HEK293 (cell line): ENCODE measurements around the gene KCNQ2.

ENCODE experiments used
- CTCF ChIA-PET: fragments of 350-600 bp; formaldehyde crosslinking; extraction: SDS; loops from one replicate; lab custom pipeline; 2021; ENCODE audit warnings: antibody characterized with exemption; lab: Yijun Ruan, JAX
- POLR2A ChIA-PET: fragments of 300-600 bp; formaldehyde crosslinking; extraction: SDS; loops from one replicate; lab custom pipeline; 2020; ENCODE audit warnings: antibody characterized with exemption, inconsistent platforms; lab: Yijun Ruan, JAX
- H3K27ac ChIP-seq: fragments of 200-500 bp; sonication (Bioruptor generic); 2 replicates; pipeline ENCODE4 v1.5.1; 2014; ENCODE audit warnings: low read depth, low read length, control low read depth, inconsistent platforms; ENCODE audit errors: extremely low read depth
- H3K36me3 ChIP-seq, 2 experiments: fragments of 200-500 bp in 1 of 2; sonication (Bioruptor generic) in 1 of 2; 1 replicate in 1 of 2; 2 replicates in 1 of 2; pipeline ENCODE4 v1.5.1; 2014 to 2017; ENCODE audit warnings: inconsistent platforms in 2 of 2, low read length in 2 of 2; ENCODE audit not compliant: control insufficient read depth in 2 of 2, insufficient read depth in 1 of 2
- H3K4me1 ChIP-seq: fragments of 200-500 bp; sonication (Bioruptor generic); 2 replicates; pipeline ENCODE4 v1.5.1; 2014; ENCODE audit warnings: mild to moderate bottlenecking, low read length, inconsistent platforms; ENCODE audit not compliant: control insufficient read depth, insufficient read depth
- H3K4me3 ChIP-seq: 2 replicates; pipeline ENCODE4 v1.5.1; 2011; ENCODE audit warnings: low read depth, mild to moderate bottlenecking, control low read depth, low read length, moderate library complexity
- H3K9me3 ChIP-seq: fragments of 200-500 bp; sonication (Bioruptor generic); 2 replicates; pipeline ENCODE4 v1.5.1; 2014; ENCODE audit warnings: low read depth, low read length, inconsistent platforms; ENCODE audit not compliant: control insufficient read depth, insufficient read depth
- CTCF ChIP-seq: fragments of 450-650 bp; formaldehyde crosslinking; IDR thresholded peaks from 2 replicates; pipeline ENCODE4 v1.5.1; 2016; ENCODE audit warnings: missing biosample characterization, missing genetic modification characterization
- GLIS1 ChIP-seq: fragments of 450-650 bp; formaldehyde crosslinking; IDR thresholded peaks from 2 replicates; pipeline ENCODE4 v1.5.1; 2016; ENCODE audit warnings: missing biosample characterization, missing genetic modification characterization
- PATZ1 ChIP-seq: fragments of 450-650 bp; formaldehyde crosslinking; IDR thresholded peaks from 2 replicates; pipeline ENCODE4 v1.5.1; 2016; ENCODE audit warnings: missing biosample characterization, missing genetic modification characterization
- SALL2 ChIP-seq: fragments of 450-650 bp; formaldehyde crosslinking; IDR thresholded peaks from 2 replicates; pipeline ENCODE4 v1.5.0; 2017; ENCODE audit warnings: missing biosample characterization, mild to moderate bottlenecking, missing genetic modification characterization, borderline replicate concordance
- SCRT2 ChIP-seq: fragments of 450-650 bp; formaldehyde crosslinking; IDR thresholded peaks from 2 replicates; pipeline ENCODE4 v1.5.1; 2016; ENCODE audit warnings: missing biosample characterization, missing genetic modification characterization
- ZBTB10 ChIP-seq: fragments of 450-650 bp; formaldehyde crosslinking; IDR thresholded peaks from 2 replicates; pipeline ENCODE4 v1.5.1; 2016; ENCODE audit warnings: missing biosample characterization, missing genetic modification characterization
- ZBTB26 ChIP-seq: fragments of 450-650 bp; formaldehyde crosslinking; optimal IDR thresholded peaks from 2 replicates; pipeline ENCODE3; 2016; ENCODE audit warnings: missing biosample characterization, mild to moderate bottlenecking, missing genetic modification characterization
- ZBTB49 ChIP-seq: fragments of 450-650 bp; formaldehyde crosslinking; IDR thresholded peaks from 2 replicates; pipeline ENCODE4 v1.5.1; 2016; ENCODE audit warnings: missing biosample characterization, missing genetic modification characterization, low read depth
- ZFHX2 ChIP-seq: fragments of 450-650 bp; formaldehyde crosslinking; conservative IDR thresholded peaks from 2 replicates; pipeline ENCODE4 v1.5.1; 2016; ENCODE audit warnings: missing biosample characterization, missing genetic modification characterization
- ZFP69B ChIP-seq: fragments of 450-650 bp; formaldehyde crosslinking; IDR thresholded peaks from 2 replicates; pipeline ENCODE4 v1.5.1; 2016; ENCODE audit warnings: missing biosample characterization, missing genetic modification characterization
- ZIC2 ChIP-seq: fragments of 450-650 bp; formaldehyde crosslinking; IDR thresholded peaks from 2 replicates; pipeline ENCODE4 v1.5.1; 2016; ENCODE audit warnings: missing biosample characterization, missing genetic modification characterization
- ZNF140 ChIP-seq: fragments of 450-650 bp; formaldehyde crosslinking; IDR thresholded peaks from 2 replicates; pipeline ENCODE4 v1.5.1; 2016; ENCODE audit warnings: missing biosample characterization, missing genetic modification characterization
- ZNF223 ChIP-seq: fragments of 450-650 bp; formaldehyde crosslinking; IDR thresholded peaks from 2 replicates; pipeline ENCODE4 v1.5.1; 2016; ENCODE audit warnings: missing biosample characterization, missing genetic modification characterization
- ZNF280C ChIP-seq: fragments of 450-650 bp; formaldehyde crosslinking; IDR thresholded peaks from 2 replicates; pipeline ENCODE4 v1.5.1; 2016; ENCODE audit warnings: missing biosample characterization, missing genetic modification characterization
- ZNF510 ChIP-seq: fragments of 450-650 bp; formaldehyde crosslinking; IDR thresholded peaks from 2 replicates; pipeline ENCODE4 v1.5.1; 2018; ENCODE audit warnings: mild to moderate bottlenecking, missing genetic modification characterization, missing biosample characterization; ENCODE audit not compliant: insufficient replicate concordance
- ZNF560 ChIP-seq: fragments of 450-650 bp; formaldehyde crosslinking; IDR thresholded peaks from 2 replicates; pipeline ENCODE4 v1.5.1; 2017; ENCODE audit warnings: missing biosample characterization, missing genetic modification characterization, borderline replicate concordance
- ZNF580 ChIP-seq: fragments of 450-650 bp; formaldehyde crosslinking; IDR thresholded peaks from 2 replicates; pipeline ENCODE4 v1.5.1; 2016; ENCODE audit warnings: missing biosample characterization, missing genetic modification characterization
- ZNF660 ChIP-seq: fragments of 450-650 bp; IDR thresholded peaks from 2 replicates; pipeline ENCODE4 v1.5.1; 2018; ENCODE audit warnings: missing biosample characterization, mild to moderate bottlenecking, missing genetic modification characterization
- ZNF701 ChIP-seq: fragments of 450-650 bp; formaldehyde crosslinking; IDR thresholded peaks from 2 replicates; pipeline ENCODE4 v1.5.1; 2016; ENCODE audit warnings: missing biosample characterization, missing genetic modification characterization
- ZNF747 ChIP-seq: fragments of 450-650 bp; formaldehyde crosslinking; IDR thresholded peaks from 2 replicates; pipeline ENCODE4 v1.5.1; 2016; ENCODE audit warnings: missing biosample characterization, missing genetic modification characterization
- ZNF777 ChIP-seq: fragments of 450-650 bp; formaldehyde crosslinking; IDR thresholded peaks from 2 replicates; pipeline ENCODE4 v1.5.1; 2017; ENCODE audit warnings: missing biosample characterization, missing genetic modification characterization, borderline replicate concordance
- ZNF843 ChIP-seq: fragments of 450-650 bp; formaldehyde crosslinking; IDR thresholded peaks from 2 replicates; pipeline ENCODE4 v1.5.1; 2016; ENCODE audit warnings: missing biosample characterization, missing genetic modification characterization
- ZSCAN30 ChIP-seq: fragments of 450-650 bp; IDR thresholded peaks from 2 replicates; pipeline ENCODE4 v1.5.1; 2018; ENCODE audit warnings: missing biosample characterization, mild to moderate bottlenecking, missing genetic modification characterization, moderate library complexity

KCNQ2 gene

GRCh38 chr20:63442100-63442493, 30.4 kb downstream of the KCNQ2 start:
- ChIA-PET CTCF (interaction anchor here (0.6 to 1.0 kb wide), 8 partner anchors 23 to 993 kb away, joined by 3 to 4 read pairs (median 3); partner anchors contain the start of gene PTK6), POLR2A (interaction anchor here (0.5 to 0.6 kb wide), 3 partner anchors 71 to 319 kb away, joined by 3 to 5 read pairs (median 5); no protein-coding TSS in a partner anchor)
- Histone ChIP-seq H3K36me3 (no peaks in the 10 kb centered on the region), H3K4me1 (peaks cover 10% of the 10 kb centered on the region), H3K9me3 (no peaks in the 10 kb centered on the region), H3K27ac (peak overlapping the region; percentile 41; the same call in 1 of the 2 replicates), H3K4me3 (no peak overlapping the region)
- TF ChIP-seq ZNF510 (tag by site-specific recombination) (no peak), SALL2 (tag by site-specific recombination) (no peak), CTCF (tag by site-specific recombination) (peak; percentile 44), ZBTB49 (tag by site-specific recombination) (no peak), ZNF280C (tag by site-specific recombination) (no peak), ZNF560 (tag by site-specific recombination) (no peak), PATZ1 (tag by site-specific recombination) (peak; percentile 40), ZSCAN30 (tag by site-specific recombination) (no peak), SCRT2 (tag by site-specific recombination) (no peak), ZFP69B (tag by site-specific recombination) (peak; percentile 22; the same call in 1 of the 2 replicates), ZNF140 (tag by site-specific recombination) (no peak), ZNF777 (tag by site-specific recombination) (no peak), ZBTB10 (tag by site-specific recombination) (peak; percentile 43; the same call in 1 of the 2 replicates), ZNF660 (no peak), ZNF580 (tag by site-specific recombination) (no peak), ZNF843 (tag by site-specific recombination) (no peak), ZFHX2 (tag by site-specific recombination) (peak; percentile 70), ZNF223 (no peak), GLIS1 (tag by site-specific recombination) (0 out of 2 replicates have a peak, but pooled peaks have one; percentile 16), ZBTB26 (tag by site-specific recombination) (peak; percentile 10), ZNF701 (no peak), ZNF747 (tag by site-specific recombination) (no peak), ZIC2 (tag by site-specific recombination) (peak; percentile 51)
